A549 treated with RU486 at 1 μM for 4 hours (cell line): Measurements from ENCODE around the gene BICDL2. TPM values are rescaled to one million over a fixed set of nuclear protein-coding genes. Genes with fewer than 3 reads are reported as not detected.

Source experiments
- total RNA-seq: library from RNA; stranded (reverse); fragments of 200-300 nt; extraction: Qiagen RNA extraction; gene quantifications from 5 replicates; pipeline ENCODE4 v1.2.3, GENCODE V29; 2022; ENCODE audit warnings: low read depth

Gene BICDL2
- total RNA-seq: not detected in 5 replicates

GRCh38 chr16:3036726-3037315 is at the start of gene BICDL2:
Gene BICDL2 (minus strand): TSS chr16:3036944. CDS start chr16:3035496, 1,448 bp downstream.

DNA sequence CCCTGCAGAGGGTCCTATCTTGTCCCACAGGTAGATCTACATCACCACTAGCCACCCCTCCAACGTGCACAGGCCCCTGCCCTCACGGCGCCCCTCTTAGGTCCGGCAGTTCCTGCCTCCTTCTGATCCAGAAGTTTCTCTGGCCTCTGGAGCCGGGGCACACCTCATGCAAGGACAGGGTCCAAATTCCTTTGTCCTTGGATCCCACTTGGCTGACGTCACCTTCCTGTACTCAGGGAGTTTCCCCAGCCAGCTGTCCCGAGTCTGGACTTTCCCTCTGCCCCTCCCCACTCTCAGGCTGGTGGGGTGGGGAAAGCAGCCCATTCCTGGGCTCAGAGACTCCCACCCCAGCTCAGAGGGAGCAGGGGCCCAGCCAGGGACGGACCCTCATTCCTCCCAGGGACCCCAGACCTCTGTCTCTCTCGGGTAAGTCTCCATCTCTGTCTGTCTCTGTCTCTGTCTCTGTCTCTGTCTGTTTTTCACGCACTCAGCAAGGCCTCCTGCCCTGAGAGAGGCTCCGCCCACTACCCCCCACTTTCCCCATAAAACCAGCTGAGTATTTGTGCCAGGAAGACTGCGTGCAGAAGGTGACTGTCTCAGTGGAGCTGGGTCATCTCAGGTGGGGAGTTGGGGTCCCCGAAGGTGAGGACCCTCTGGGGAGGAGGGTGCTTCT is 28.5 kb upstream of the BICDL2 start, which contains the start of gene IL32:
Gene IL32 (plus strand): TSS at position 572 of the 673 bp plus-strand sequence. CDS start 172 bp downstream, outside the sequence.

GRCh38 chr16:3045758-3046640 is 9.3 kb upstream of the BICDL2 start, which contains the start of gene MMP25:
Gene MMP25 (plus strand): TSS chr16:3046561. CDS start chr16:3046918, 357 bp downstream.

DNA sequence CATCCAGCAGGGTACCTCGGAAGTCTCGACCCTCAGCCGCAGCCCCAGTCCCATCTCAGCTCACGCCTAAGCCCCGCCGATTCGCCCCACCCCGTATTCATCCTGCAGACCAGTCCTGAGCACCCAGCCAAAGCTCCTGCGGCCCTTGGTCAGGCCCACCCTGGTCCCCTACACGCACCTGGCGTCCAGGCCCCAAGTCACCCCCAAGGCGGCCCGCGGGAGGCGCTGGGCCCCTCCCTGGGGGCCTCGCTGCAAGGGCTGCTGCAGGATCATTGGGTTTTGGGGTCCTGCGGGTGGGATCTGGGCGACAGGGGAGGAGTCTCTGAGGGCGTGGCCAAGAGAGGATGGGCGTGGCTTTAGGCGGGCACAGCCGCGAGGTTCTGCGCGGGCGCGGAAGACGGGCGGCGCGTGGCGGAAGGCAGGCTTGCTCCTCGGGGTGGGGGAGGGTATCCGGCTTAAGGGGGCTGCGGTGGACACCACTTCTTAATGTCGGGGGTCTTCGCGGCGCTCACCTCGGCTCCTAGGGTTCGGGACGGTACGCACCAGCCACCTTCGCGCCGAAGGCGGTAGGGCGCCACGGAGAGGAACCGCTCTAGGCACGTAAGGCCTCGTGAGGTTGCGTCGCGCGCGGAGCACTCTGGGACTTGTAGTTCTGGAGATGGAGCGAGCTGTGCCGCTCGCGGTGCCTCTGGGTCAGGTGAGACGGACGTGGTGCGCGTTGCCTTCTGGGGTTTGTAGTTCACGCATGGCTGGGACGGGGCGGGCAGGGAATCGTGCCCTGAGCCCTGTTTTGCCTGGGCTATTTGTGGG is 12.9 kb downstream of the BICDL2 start, which contains the start of the genes HCFC1R1 and THOC6:
Gene HCFC1R1 (minus strand): TSS at position 274 of the 810 bp plus-strand sequence. CDS start 1 bp downstream, at position 273.
Gene THOC6 (plus strand): TSS at position 367 of the 810 bp plus-strand sequence. CDS start 292 bp downstream, at position 659.

GRCh38 chr16:3020247-3020603 is 16.5 kb downstream of the BICDL2 start, which contains the start of gene TNFRSF12A:
Gene TNFRSF12A (plus strand): TSS chr16:3020368. CDS start chr16:3020398, 30 bp downstream.

GRCh38 chr16:3017794-3018506 is 18.8 kb downstream of the BICDL2 start, which contains the start of gene CLDN6:
Gene CLDN6 (minus strand): TSS chr16:3018183. CDS start chr16:3016021, 2,162 bp downstream.

GRCh38 chr16:3012828-3013420 is 23.8 kb downstream of the BICDL2 start, which contains the start of gene CLDN9:
Gene CLDN9 (plus strand): TSS chr16:3012923. CDS start chr16:3013363, 440 bp downstream.

DNA sequence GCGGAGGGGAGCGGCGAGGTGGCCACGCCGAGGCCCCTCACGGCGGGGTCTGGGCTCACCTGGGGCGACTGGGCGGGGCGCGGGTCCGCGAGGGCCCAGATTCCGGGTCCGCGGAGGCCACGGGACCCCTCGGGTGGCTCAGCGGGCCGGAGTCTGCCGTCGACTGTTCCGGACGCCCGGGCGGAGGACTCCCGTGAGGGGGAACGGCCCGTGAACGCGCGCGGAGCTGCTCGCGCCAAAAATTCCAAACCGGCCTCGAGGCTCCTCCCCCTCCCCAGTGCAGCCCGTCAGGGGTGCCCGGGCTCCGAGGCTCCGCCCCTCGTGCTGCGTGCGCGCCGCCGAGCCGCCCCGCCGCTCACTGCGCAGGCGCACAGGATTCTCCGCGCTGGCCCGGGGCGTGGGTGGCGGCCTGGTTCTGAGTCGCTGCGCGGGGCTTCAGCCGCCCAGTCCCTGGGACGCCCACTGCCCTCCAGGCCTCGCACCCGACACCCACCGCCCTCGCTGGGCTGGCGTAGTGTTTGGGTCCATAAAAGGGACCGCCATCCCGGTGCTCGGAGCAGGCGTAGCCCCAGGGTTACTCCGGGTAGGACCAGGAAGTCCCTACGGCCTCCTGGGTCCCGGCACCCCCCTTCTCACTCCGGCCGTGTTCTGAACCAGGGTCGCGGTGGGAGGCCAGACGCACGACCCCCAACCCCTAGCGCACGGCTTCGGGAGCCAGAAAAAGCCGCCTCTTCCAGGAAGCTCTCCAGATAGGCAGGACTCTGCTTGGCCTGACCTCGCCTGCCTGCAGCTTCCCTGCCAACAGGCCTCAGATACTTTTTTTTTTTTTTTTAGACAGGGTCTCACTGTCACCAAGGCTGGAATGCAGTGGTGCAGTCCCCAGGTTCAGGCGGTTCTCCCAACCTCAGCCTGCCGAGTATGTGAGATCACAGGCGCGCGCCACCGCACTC is 56.2 kb downstream of the BICDL2 start, which contains the start of gene PKMYT1:
Gene PKMYT1 (minus strand): TSS at position 220 of the 950 bp plus-strand sequence. CDS start 789 bp downstream, outside the sequence.

Other genes starting within 250 kb of the BICDL2 start
- gene PRSS33, start 249.4 kb downstream of the BICDL2 start, total RNA-seq: 0.09 TPM in 1 of 5 replicates, not detected in the others
- not detected in 5 replicates for gene PRSS41, start 238.5 kb downstream of the BICDL2 start, total RNA-seq
- 0.21 to 0.30 TPM in 2 of 5 replicates, not detected in the others for gene PRSS21, start 219.7 kb downstream of the BICDL2 start, total RNA-seq
- gene ZG16B, start 206.6 kb downstream of the BICDL2 start, total RNA-seq: 0.73 to 1.3 TPM (median 0.93 TPM) in 5 replicates
- gene PRSS22, start 178.8 kb downstream of the BICDL2 start, total RNA-seq: 1.6 to 3.1 TPM (median 2.2 TPM) in 5 replicates
- 45.9 to 60.3 TPM (median 51.6 TPM) in 5 replicates for gene FLYWCH2, start 153.7 kb downstream of the BICDL2 start, total RNA-seq
- gene FLYWCH1, start 125.0 kb downstream of the BICDL2 start, total RNA-seq: 19.5 to 28.3 TPM (median 27.5 TPM) in 5 replicates
- gene KREMEN2, start 72.7 kb downstream of the BICDL2 start, total RNA-seq: 1.3 to 2.4 TPM (median 2.3 TPM) in 5 replicates
- gene PAQR4, start 67.6 kb downstream of the BICDL2 start, total RNA-seq: 28.8 to 45.8 TPM (median 37.2 TPM) in 5 replicates
- gene PKMYT1, start 56.5 kb downstream of the BICDL2 start, total RNA-seq: 57.5 to 96.6 TPM (median 92.5 TPM) in 5 replicates
- gene CLDN9, start 24.0 kb downstream of the BICDL2 start, total RNA-seq: 0.30 to 0.55 TPM (median 0.50 TPM) in 5 replicates
- 0.19 to 0.74 TPM (median 0.34 TPM) in 5 replicates for gene CLDN6, start 18.8 kb downstream of the BICDL2 start, total RNA-seq
- gene TNFRSF12A, start 16.6 kb downstream of the BICDL2 start, total RNA-seq: 477 to 677 TPM (median 627 TPM) in 5 replicates
- gene HCFC1R1, start 13.0 kb downstream of the BICDL2 start, total RNA-seq: 216 to 280 TPM (median 222 TPM) in 5 replicates
- 21.6 to 33.9 TPM (median 32.7 TPM) in 5 replicates for gene THOC6, start 12.9 kb downstream of the BICDL2 start, total RNA-seq
- 0.49 to 1.0 TPM (median 0.79 TPM) in 5 replicates for gene MMP25, start 9.6 kb upstream of the BICDL2 start, total RNA-seq
- 23.0 to 38.0 TPM (median 28.2 TPM) in 5 replicates for gene IL32, start 28.7 kb upstream of the BICDL2 start, total RNA-seq
- gene ZSCAN10, start 62.4 kb upstream of the BICDL2 start, total RNA-seq: not detected in 5 replicates
- gene ZNF205, start 75.6 kb upstream of the BICDL2 start, total RNA-seq: 9.2 to 14.3 TPM (median 13.2 TPM) in 5 replicates
- gene ZNF213, start 98.1 kb upstream of the BICDL2 start, total RNA-seq: 7.7 to 13.2 TPM (median 10.8 TPM) in 5 replicates
- gene OR1F1, start 151.3 kb upstream of the BICDL2 start, total RNA-seq: 0.23 to 0.48 TPM (median 0.29 TPM) in 5 replicates
- gene ZNF200, start 198.2 kb upstream of the BICDL2 start, total RNA-seq: 7.5 to 9.6 TPM (median 8.9 TPM) in 5 replicates
- gene MEFV, start 219.7 kb upstream of the BICDL2 start, total RNA-seq: not detected in 5 replicates
- 35.1 to 41.4 TPM (median 40.8 TPM) in 5 replicates for gene ZNF263, start 246.5 kb upstream of the BICDL2 start, total RNA-seq